ENCODE results near the gene TSNAXIP1.
A peak's percentile ranks its signal among the peaks of the same experiment; 100 is the strongest.

GRCh38 chr16:67806428-67807147, at the start of gene TSNAXIP1, which contains the start of gene RANBP10:
- TF ChIP-seq REST (IDR thresholded peaks at IDR 0.05; ENCODE audit: low read depth), result 0 out of 2 replicates have a peak, but pooled peaks have one; percentile 21
- no peak; the same call in none of the 2 replicates for TF ChIP-seq MAX (IDR thresholded peaks at IDR 0.05)
- no peak for TF ChIP-seq NFIC (IDR thresholded peaks at IDR 0.05)
- TF ChIP-seq FOXM1 (IDR thresholded peaks at IDR 0.05; ENCODE audit: borderline replicate concordance, low read depth), result no peak
- TF ChIP-seq RAD21 (IDR thresholded peaks at IDR 0.05; ENCODE audit: low read depth), result no peak
- TF ChIP-seq EP300 (IDR thresholded peaks at IDR 0.05; ENCODE audit: borderline replicate concordance), result no peak; the same call in 1 of the 2 replicates
- peak; percentile 100 for TF ChIP-seq TAF1 (IDR thresholded peaks at IDR 0.05; ENCODE audit: low read depth)
- peak; percentile 20; the same call in 1 of the 2 replicates for TF ChIP-seq CREB1 (IDR thresholded peaks at IDR 0.05; ENCODE audit: low read depth)
- peak; percentile 94 for TF ChIP-seq YY1 (IDR thresholded peaks at IDR 0.05; ENCODE audit: low read depth)
- no peak for TF ChIP-seq TEAD4 (IDR thresholded peaks at IDR 0.05)
- peak; percentile 61 for TF ChIP-seq CEBPB (IDR thresholded peaks at IDR 0.05)
- TF ChIP-seq USF1 (IDR thresholded peaks at IDR 0.05), result no peak
- peak; percentile 70 for TF ChIP-seq TCF12 (IDR thresholded peaks at IDR 0.05; ENCODE audit: low read depth)
- TF ChIP-seq ZBTB7A (IDR thresholded peaks at IDR 0.05; ENCODE audit: low read depth), result peak; percentile 79; the same call in 1 of the 2 replicates

Measured in Ishikawa (cell line).